HepG2 (cell line): Measurements from ENCODE around the gene AUTS2. TPM values are rescaled to one million over a fixed set of nuclear protein-coding genes. Genes with fewer than 3 reads are reported as not detected.

Source experiments
- ATAC-seq: fragments of 200-7000 bp; cut with Tn5 transposase; 3 replicates; pipeline ENCODE4 v1.9.1; 2020; ENCODE audit warnings: mild to moderate bottlenecking, moderate library complexity
- BruUV-seq: library from RNA; stranded (reverse); fragments of 400-500 nt; replicated peaks from 2 replicates; lab custom pipeline; 2021; lab: Mats Ljungman, UMichigan
- CTCF ChIA-PET: fragments of 300-600 bp; formaldehyde crosslinking; extraction: SDS; loops from one replicate; lab custom pipeline; 2021; ENCODE audit warnings: low total read pairs, inconsistent platforms, low intra/inter-chr PET ratio; lab: Yijun Ruan, JAX
- POLR2A ChIA-PET: fragments of 350-600 bp; sonication (Branson Sonifier 250); formaldehyde crosslinking; loops from one replicate; lab custom pipeline; 2020; ENCODE audit warnings: antibody characterized with exemption, inconsistent platforms; lab: Yijun Ruan, JAX
- DNase-seq: peaks from one replicate; pipeline ENCODE4 v3.0.0-alpha.2; 2015; ENCODE audit warnings: low spot score
- FAIRE-seq: peaks from 3 replicates; lab custom pipeline; 2011; peaks lifted over from hg19 to GRCh38; lab: Jason Lieb, UNC
- H2AFZ ChIP-seq: one replicate; pipeline ENCODE4 v1.6.1; 2011; ENCODE audit warnings: low read length, inconsistent platforms
- H3K27ac ChIP-seq: fragments of 300-600 bp; 3 replicates; pipeline ENCODE4 v1.8.0; 2011; ENCODE audit warnings: mixed run types, mild to moderate bottlenecking, mixed read lengths, low read length, inconsistent platforms; ENCODE audit not compliant: insufficient read depth; ENCODE audit errors: extremely low read length
- H3K27me3 ChIP-seq, 2 experiments: fragments of 200-600 bp in 1 of 2; 2 replicates in 1 of 2; 3 replicates in 1 of 2; pipeline versions ENCODE4 v1.6.0 to v1.8.0; 2011; ENCODE audit warnings: low read length in 2 of 2, mild to moderate bottlenecking in 2 of 2, moderate library complexity in 2 of 2, inconsistent platforms in 1 of 2; ENCODE audit not compliant: insufficient read depth in 2 of 2, control insufficient read depth in 1 of 2
- H3K36me3 ChIP-seq, 2 experiments: fragments of 200-600 bp in 1 of 2; replicated peaks in 1 of 2; 2 replicates in 1 of 2; 3 replicates in 1 of 2; pipeline versions ENCODE4 v1.5.1 to v1.8.0; 2011; ENCODE audit warnings: low read length in 2 of 2, inconsistent platforms in 1 of 2; ENCODE audit not compliant: insufficient read depth in 2 of 2, control insufficient read depth in 1 of 2
- H3K4me1 ChIP-seq: 2 replicates; pipeline ENCODE4 v1.5.1; 2012; ENCODE audit warnings: low read length, inconsistent platforms; ENCODE audit not compliant: insufficient read depth
- H3K4me2 ChIP-seq: 2 replicates; pipeline ENCODE4 v1.6.0; 2011; ENCODE audit warnings: low read depth, low read length, inconsistent platforms
- H3K4me3 ChIP-seq, 3 experiments: fragments of 200-600 bp in 1 of 3; sonication (generic), shearing (Covaris generic) in 1 of 3; replicated peaks in 1 of 3; 2 replicates each; pipeline ENCODE4 v1.5.1; 2011 to 2016; ENCODE audit warnings: low read length in 3 of 3, inconsistent platforms in 2 of 3, low read depth in 2 of 3, mild to moderate bottlenecking in 2 of 3, control low read depth in 1 of 3, mixed read lengths in 1 of 3; ENCODE audit not compliant: insufficient read depth in 1 of 3
- H3K79me2 ChIP-seq: one replicate; pipeline ENCODE4 v1.6.1; 2011; ENCODE audit warnings: low read length, inconsistent platforms; ENCODE audit not compliant: insufficient read depth
- H3K9ac ChIP-seq: 2 replicates; pipeline ENCODE4 v1.6.0; 2011; ENCODE audit warnings: mild to moderate bottlenecking, low read depth, low read length, inconsistent platforms; ENCODE audit not compliant: insufficient read depth
- H3K9me3 ChIP-seq: 2 replicates; pipeline ENCODE4 v1.5.1; 2012; ENCODE audit warnings: mild to moderate bottlenecking, low read length
- H4K20me1 ChIP-seq: 2 replicates; pipeline ENCODE4 v1.6.0; 2011; ENCODE audit warnings: inconsistent platforms, mild to moderate bottlenecking, low read length, moderate library complexity; ENCODE audit not compliant: insufficient read depth
- ATF4 ChIP-seq, 2 experiments: fragments of 450-650 bp in 1 of 2; sonication (generic) in 1 of 2; formaldehyde crosslinking; IDR thresholded peaks; 2 replicates each; pipeline versions ENCODE4 v1.5.0 to v1.8.0; 2020 to 2022; ENCODE audit warnings: mild to moderate bottlenecking in 1 of 2, missing genetic modification reagents in 1 of 2
- KDM3A ChIP-seq: IDR thresholded peaks from 2 replicates; pipeline ENCODE4 v1.6.1; 2018; ENCODE audit warnings: low read depth, missing compliant biosample characterization
- KLF9 ChIP-seq: IDR thresholded peaks from 2 replicates; pipeline ENCODE4 v1.6.1; 2016; ENCODE audit warnings: low read depth
- MBD4 ChIP-seq: IDR thresholded peaks from 2 replicates; pipeline ENCODE4 v1.6.1; 2012; ENCODE audit warnings: low read length, inconsistent platforms, borderline replicate concordance
- SKI ChIP-seq: fragments of 450-650 bp; IDR thresholded peaks from one replicate; pipeline ENCODE4 v1.6.1; 2018; ENCODE audit warnings: mild to moderate bottlenecking; ENCODE audit not compliant: partially characterized antibody
- STAG1 ChIP-seq: sonication (generic); formaldehyde crosslinking; IDR thresholded peaks from 2 replicates; pipeline ENCODE4 v1.4.0; 2020; ENCODE audit warnings: missing genetic modification reagents
- TAF1 ChIP-seq: sonication (generic); formaldehyde crosslinking; IDR thresholded peaks from 2 replicates; pipeline ENCODE4 v1.4.0; 2020; ENCODE audit warnings: missing genetic modification reagents
- ZNF557 ChIP-seq: sonication (generic); formaldehyde crosslinking; IDR thresholded peaks from 2 replicates; pipeline ENCODE4 v1.4.0; 2020; ENCODE audit warnings: missing genetic modification reagents
- ZNF646 ChIP-seq: sonication (generic); formaldehyde crosslinking; IDR thresholded peaks from 2 replicates; pipeline ENCODE4 v1.9.0; 2021; ENCODE audit warnings: mild to moderate bottlenecking, missing genetic modification reagents
- ZNF652 ChIP-seq: IDR thresholded peaks from 2 replicates; pipeline ENCODE4 v1.6.1; 2016; ENCODE audit warnings: low read depth, borderline replicate concordance
- ZNF761 ChIP-seq: sonication (generic); formaldehyde crosslinking; conservative IDR thresholded peaks from 2 replicates; pipeline ENCODE4 v1.4.0; 2020; ENCODE audit warnings: mild to moderate bottlenecking, missing genetic modification reagents
- WGBS: methylation state at CpG from one replicate; pipeline ENCODE4 v1.1.6; 2017; ENCODE audit warnings: low lambda C conversion rate; 5-methylcytosine and 5-hydroxymethylcytosine counted together
- in situ Hi-C: cut with HindIII; loops from 2 replicates; pipeline ENCODE4 v1.10.0; 2017; ENCODE audit warnings: low pct_unique_long_range_greater_than_20kb; ENCODE audit not compliant: extremely low pct_ligation_motif_present
- intact Hi-C: fragments of 100-400 bp; cut with micrococcal nuclease; formaldehyde crosslinking; loops from one replicate; pipeline ENCODE4 v1.10.0; 2022; ENCODE audit not compliant: unreplicated experiment
- polyA plus RNA-seq, 8 experiments: library from polyadenylated mRNA; depleted of rRNA in 3 of 8; stranded (reverse) in 7 of 8; unstranded in 1 of 8; fragments of >200 nt; fragmentation: Illumina TruSeq in 4 of 8; extraction: Trizol in 4 of 8; gene quantifications; 2 replicates each; pipeline versions ENCODE4 v1.2.1 to v1.2.3, GENCODE V29; 2011 to 2016; ENCODE audit warnings: low read depth in 4 of 8, missing spikeins in 1 of 8, mixed read lengths in 1 of 8; ENCODE audit not compliant: insufficient read depth in 1 of 8
- total RNA-seq, 5 experiments: library from RNA; depleted of rRNA; stranded (reverse); fragments of >200 nt; fragmentation: Illumina TruSeq; extraction: Trizol; gene quantifications; 2 replicates each; pipeline ENCODE4 v1.2.3, GENCODE V29; 2016; ENCODE audit warnings: low read depth in 1 of 5
- TF ChIP-seq, protein P1 (sequence below): sonication (generic); formaldehyde crosslinking; IDR thresholded peaks from 2 replicates; pipeline ENCODE4 v1.4.0; 2020; ENCODE audit warnings: missing genetic modification reagents

Gene AUTS2
- total and polyA plus RNA-seq, 2 of the 13 experiments (the other 11 are each of a cell fraction or from before 2014, with no cell fraction given) = 0.38 TPM; not detected in 1

- no peaks in the 10 kb centered on the region for H3K36me3 ChIP-seq
- no peaks in the 10 kb centered on the region for H4K20me1 ChIP-seq
- FAIRE-seq (no peak), ATAC-seq (no peak), DNase-seq (no peak)
- in situ Hi-C loops = no loop called here
- H3K79me2 ChIP-seq = no peaks in the 10 kb centered on the region
- no peak overlapping the region for H3K4me3 ChIP-seq
- no peak overlapping the region for H2AFZ ChIP-seq
- ChIA-PET CTCF (no interaction called here), POLR2A (no interaction called here)
- H3K9me3 ChIP-seq = no peaks in the 10 kb centered on the region
- H3K27me3 ChIP-seq = no peaks in the 10 kb centered on the region
- no TSS peak for BruUV-seq
- intact Hi-C loops = no loop called here
- H3K4me1 ChIP-seq = no peaks in the 10 kb centered on the region
- no peak overlapping the region for H3K27ac ChIP-seq
- no peak overlapping the region for H3K9ac ChIP-seq
- WGBS = 0% methylated on average over 1 of the region's 1 CpG
- no peak overlapping the region for H3K4me2 ChIP-seq
- TF ChIP-seq KLF9 (CRISPR knock-in tag) (no peak), SKI (no peak), TAF1 (no peak), STAG1 (CRISPR knock-in tag) (no peak), ZNF557 (CRISPR knock-in tag) (no peak), MBD4 (no peak), KDM3A (no peak), ZNF646 (CRISPR knock-in tag) (no peak), ATF4 (CRISPR knock-in tag; IDR thresholded peaks at IDR 0.05) (no peak), ZNF761 (CRISPR knock-in tag) (no peak), ZNF652 (no peak)
- TF ChIP-seq, protein P1, sequence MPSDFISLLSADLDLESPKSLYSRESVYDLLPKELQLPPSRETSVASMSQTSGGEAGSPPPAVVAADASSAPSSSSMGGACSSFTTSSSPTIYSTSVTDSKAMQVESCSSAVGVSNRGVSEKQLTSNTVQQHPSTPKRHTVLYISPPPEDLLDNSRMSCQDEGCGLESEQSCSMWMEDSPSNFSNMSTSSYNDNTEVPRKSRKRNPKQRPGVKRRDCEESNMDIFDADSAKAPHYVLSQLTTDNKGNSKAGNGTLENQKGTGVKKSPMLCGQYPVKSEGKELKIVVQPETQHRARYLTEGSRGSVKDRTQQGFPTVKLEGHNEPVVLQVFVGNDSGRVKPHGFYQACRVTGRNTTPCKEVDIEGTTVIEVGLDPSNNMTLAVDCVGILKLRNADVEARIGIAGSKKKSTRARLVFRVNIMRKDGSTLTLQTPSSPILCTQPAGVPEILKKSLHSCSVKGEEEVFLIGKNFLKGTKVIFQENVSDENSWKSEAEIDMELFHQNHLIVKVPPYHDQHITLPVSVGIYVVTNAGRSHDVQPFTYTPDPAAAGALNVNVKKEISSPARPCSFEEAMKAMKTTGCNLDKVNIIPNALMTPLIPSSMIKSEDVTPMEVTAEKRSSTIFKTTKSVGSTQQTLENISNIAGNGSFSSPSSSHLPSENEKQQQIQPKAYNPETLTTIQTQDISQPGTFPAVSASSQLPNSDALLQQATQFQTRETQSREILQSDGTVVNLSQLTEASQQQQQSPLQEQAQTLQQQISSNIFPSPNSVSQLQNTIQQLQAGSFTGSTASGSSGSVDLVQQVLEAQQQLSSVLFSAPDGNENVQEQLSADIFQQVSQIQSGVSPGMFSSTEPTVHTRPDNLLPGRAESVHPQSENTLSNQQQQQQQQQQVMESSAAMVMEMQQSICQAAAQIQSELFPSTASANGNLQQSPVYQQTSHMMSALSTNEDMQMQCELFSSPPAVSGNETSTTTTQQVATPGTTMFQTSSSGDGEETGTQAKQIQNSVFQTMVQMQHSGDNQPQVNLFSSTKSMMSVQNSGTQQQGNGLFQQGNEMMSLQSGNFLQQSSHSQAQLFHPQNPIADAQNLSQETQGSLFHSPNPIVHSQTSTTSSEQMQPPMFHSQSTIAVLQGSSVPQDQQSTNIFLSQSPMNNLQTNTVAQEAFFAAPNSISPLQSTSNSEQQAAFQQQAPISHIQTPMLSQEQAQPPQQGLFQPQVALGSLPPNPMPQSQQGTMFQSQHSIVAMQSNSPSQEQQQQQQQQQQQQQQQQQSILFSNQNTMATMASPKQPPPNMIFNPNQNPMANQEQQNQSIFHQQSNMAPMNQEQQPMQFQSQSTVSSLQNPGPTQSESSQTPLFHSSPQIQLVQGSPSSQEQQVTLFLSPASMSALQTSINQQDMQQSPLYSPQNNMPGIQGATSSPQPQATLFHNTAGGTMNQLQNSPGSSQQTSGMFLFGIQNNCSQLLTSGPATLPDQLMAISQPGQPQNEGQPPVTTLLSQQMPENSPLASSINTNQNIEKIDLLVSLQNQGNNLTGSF (CRISPR knock-in tag) = no peak
Measured at GRCh38 chr7:70371652-70372051, 773.4 kb downstream of the AUTS2 start.
